Measurements from ENCODE around the gene ZNF766. TPM values are rescaled to one million over a fixed set of nuclear protein-coding genes. Genes with fewer than 3 reads are reported as not detected.
A peak's percentile ranks its signal among the peaks of the same experiment; 100 is the strongest.

ZNF766 gene
- total RNA-seq: 10 to 100 TPM in 2 of 4 donors, 1 to 10 TPM in 2; 8.0 to 17.1 (median 12.3) TPM

GRCh38 chr19:52269338-52270261 lies at the start of gene ZNF766:
TSS of gene ZNF766 (plus strand) at chr19:52269587. CDS start at chr19:52269614, 27 bp downstream.
- Histone ChIP-seq H3K36me3 (peaks cover 18% of the 10 kb centered on the region), H3K9me3 (no peaks in the 10 kb centered on the region), H3K4me1 (peaks cover 22% of the 10 kb centered on the region), H3K4me3 (peak within 1 kb of the TSS; percentile 75), H3K27me3 (no peaks in the 10 kb centered on the region), H3K27ac (peak within 1 kb of the TSS; percentile 94)
- no peak for TF ChIP-seq EP300 (IDR thresholded peaks at IDR 0.05)
- peak in 1 of 2 donors; percentile 83 for TF ChIP-seq POLR2A (IDR thresholded peaks at IDR 0.05)
- TF ChIP-seq POLR2AphosphoS5 (IDR thresholded peaks at IDR 0.05): peak; percentile 73 to 92 (median 76)
- TF ChIP-seq, protein P1, sequence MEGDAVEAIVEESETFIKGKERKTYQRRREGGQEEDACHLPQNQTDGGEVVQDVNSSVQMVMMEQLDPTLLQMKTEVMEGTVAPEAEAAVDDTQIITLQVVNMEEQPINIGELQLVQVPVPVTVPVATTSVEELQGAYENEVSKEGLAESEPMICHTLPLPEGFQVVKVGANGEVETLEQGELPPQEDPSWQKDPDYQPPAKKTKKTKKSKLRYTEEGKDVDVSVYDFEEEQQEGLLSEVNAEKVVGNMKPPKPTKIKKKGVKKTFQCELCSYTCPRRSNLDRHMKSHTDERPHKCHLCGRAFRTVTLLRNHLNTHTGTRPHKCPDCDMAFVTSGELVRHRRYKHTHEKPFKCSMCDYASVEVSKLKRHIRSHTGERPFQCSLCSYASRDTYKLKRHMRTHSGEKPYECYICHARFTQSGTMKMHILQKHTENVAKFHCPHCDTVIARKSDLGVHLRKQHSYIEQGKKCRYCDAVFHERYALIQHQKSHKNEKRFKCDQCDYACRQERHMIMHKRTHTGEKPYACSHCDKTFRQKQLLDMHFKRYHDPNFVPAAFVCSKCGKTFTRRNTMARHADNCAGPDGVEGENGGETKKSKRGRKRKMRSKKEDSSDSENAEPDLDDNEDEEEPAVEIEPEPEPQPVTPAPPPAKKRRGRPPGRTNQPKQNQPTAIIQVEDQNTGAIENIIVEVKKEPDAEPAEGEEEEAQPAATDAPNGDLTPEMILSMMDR (IDR thresholded peaks at IDR 0.05): no peak
- DNase-seq (ENCODE audit: low spot score in 2 of 2): peak; percentile 98 to 99
- 0% methylated on average over 25 of the region's 70 CpGs for WGBS

GRCh38 chr19:52219611-52220010 lies 49.8 kb upstream of the ZNF766 start:
- peak in 1 of 2 donors; percentile 47 for DNase-seq (ENCODE audit: low spot score in 2 of 2)
- peaks cover 99% of the 10 kb centered on the region for H3K36me3 ChIP-seq
- 90% methylated on average over 4 of the region's 8 CpGs for WGBS
- no peaks in the 10 kb centered on the region for H3K27me3 ChIP-seq
- no peak overlapping the region for H3K27ac ChIP-seq
- TF ChIP-seq POLR2AphosphoS5 (IDR thresholded peaks at IDR 0.05) (no peak), EP300 (IDR thresholded peaks at IDR 0.05) (no peak), POLR2A (IDR thresholded peaks at IDR 0.05) (no peak)
- TF ChIP-seq, protein P1 (IDR thresholded peaks at IDR 0.05): no peak
- H3K4me1 ChIP-seq: peaks cover 13% of the 10 kb centered on the region
- H3K9me3 ChIP-seq: no peaks in the 10 kb centered on the region
- H3K4me3 ChIP-seq: no peak overlapping the region

- Histone ChIP-seq H3K4me1 (peaks cover 13% of the 10 kb centered on the region), H3K4me3 (no peak overlapping the region), H3K36me3 (peaks cover 98% of the 10 kb centered on the region), H3K9me3 (no peaks in the 10 kb centered on the region), H3K27ac (no peak overlapping the region), H3K27me3 (no peaks in the 10 kb centered on the region)
- DNase-seq (ENCODE audit: low spot score in 2 of 2): no peak
- 91% methylated on average over 5 of the region's 6 CpGs for WGBS
- TF ChIP-seq POLR2AphosphoS5 (IDR thresholded peaks at IDR 0.05) (no peak), POLR2A (IDR thresholded peaks at IDR 0.05) (no peak), EP300 (IDR thresholded peaks at IDR 0.05) (no peak)
- TF ChIP-seq, protein P1 (IDR thresholded peaks at IDR 0.05): no peak
Observed at GRCh38 chr19:52221031-52221430, 48.4 kb upstream of the ZNF766 start.

DNA sequence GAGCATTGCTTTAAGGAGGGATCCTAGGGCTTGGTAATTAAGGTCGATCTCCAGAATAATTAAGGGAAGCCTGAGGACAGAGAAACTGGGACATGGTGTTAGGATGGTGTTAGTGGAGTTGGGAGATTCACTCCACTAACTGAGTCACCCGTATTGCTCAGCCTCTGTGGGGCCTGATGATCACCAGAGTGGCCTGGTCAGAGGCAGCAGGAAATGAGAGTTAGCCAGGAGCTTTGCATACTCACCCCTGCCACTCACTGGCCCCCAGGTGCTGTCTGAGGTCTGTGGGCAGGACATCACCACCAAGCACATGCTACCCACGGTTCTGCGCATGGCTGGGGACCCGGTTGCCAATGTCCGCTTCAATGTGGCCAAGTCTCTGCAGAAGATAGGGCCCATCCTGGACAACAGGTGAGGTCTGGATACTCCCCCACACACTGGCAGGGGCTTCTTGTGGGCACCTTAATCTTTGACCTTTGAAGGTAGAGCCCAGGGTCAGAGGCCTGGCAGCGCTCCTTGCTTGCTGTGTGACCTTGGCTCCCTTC lies 47.5 kb upstream of the ZNF766 start:
- DNase-seq (ENCODE audit: low spot score in 2 of 2): no peak
- TF ChIP-seq, protein P1 (IDR thresholded peaks at IDR 0.05): no peak
- TF ChIP-seq POLR2A (IDR thresholded peaks at IDR 0.05): no peak
- no peak for TF ChIP-seq POLR2AphosphoS5 (IDR thresholded peaks at IDR 0.05)
- TF ChIP-seq EP300 (IDR thresholded peaks at IDR 0.05): no peak
- Histone ChIP-seq H3K4me3 (no peak overlapping the region), H3K9me3 (no peaks in the 10 kb centered on the region), H3K36me3 (peaks cover 98% of the 10 kb centered on the region), H3K27me3 (no peaks in the 10 kb centered on the region), H3K4me1 (peaks cover 13% of the 10 kb centered on the region), H3K27ac (no peak overlapping the region)
- 92% methylated on average over 7 of the region's 7 CpGs for WGBS

- no peak overlapping the region for H3K27ac ChIP-seq
- no peak for DNase-seq (ENCODE audit: low spot score in 2 of 2)
- TF ChIP-seq POLR2A (IDR thresholded peaks at IDR 0.05) (no peak), EP300 (IDR thresholded peaks at IDR 0.05) (no peak), POLR2AphosphoS5 (IDR thresholded peaks at IDR 0.05) (no peak)
- TF ChIP-seq, protein P1 (IDR thresholded peaks at IDR 0.05): no peak
- H3K36me3 ChIP-seq: peaks cover 95% of the 10 kb centered on the region
- 83% methylated on average over 5 of the region's 5 CpGs for WGBS
- H3K9me3 ChIP-seq: no peaks in the 10 kb centered on the region
- peaks cover 4% of the 10 kb centered on the region for H3K4me1 ChIP-seq
- H3K4me3 ChIP-seq: no peak overlapping the region
- no peaks in the 10 kb centered on the region for H3K27me3 ChIP-seq
Observed at GRCh38 chr19:52224211-52224610, 45.2 kb upstream of the ZNF766 start.

Measured in suprapubic skin (tissue), 4 donors.